Measurements from ENCODE around the gene CDYL2.

DNA sequence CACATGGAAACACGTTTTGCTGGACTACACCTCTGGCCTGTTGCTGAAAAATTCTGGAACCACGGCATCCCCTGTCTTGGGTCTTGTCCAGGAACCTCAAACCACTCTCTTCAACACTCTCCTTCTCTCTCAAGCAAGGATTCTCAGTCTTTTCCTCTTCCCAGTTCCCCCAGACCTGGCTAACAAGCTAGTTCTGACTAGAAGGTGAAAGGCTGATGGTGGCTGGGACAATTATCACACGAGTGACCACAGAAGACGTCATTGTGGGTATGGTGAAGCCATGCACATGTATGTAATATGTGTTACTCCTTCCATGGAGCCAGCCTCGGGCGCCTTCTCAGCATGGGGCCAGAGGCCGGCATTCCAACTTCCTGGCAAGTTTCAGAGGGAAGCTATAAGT lies 123.0 kb downstream of the CDYL2 start:
- TF ChIP-seq EZH2 (IDR thresholded peaks at IDR 0.05) = no peak
- no peak for TF ChIP-seq EZH2phosphoT487 (IDR thresholded peaks at IDR 0.05)
- TF ChIP-seq, protein P1, sequence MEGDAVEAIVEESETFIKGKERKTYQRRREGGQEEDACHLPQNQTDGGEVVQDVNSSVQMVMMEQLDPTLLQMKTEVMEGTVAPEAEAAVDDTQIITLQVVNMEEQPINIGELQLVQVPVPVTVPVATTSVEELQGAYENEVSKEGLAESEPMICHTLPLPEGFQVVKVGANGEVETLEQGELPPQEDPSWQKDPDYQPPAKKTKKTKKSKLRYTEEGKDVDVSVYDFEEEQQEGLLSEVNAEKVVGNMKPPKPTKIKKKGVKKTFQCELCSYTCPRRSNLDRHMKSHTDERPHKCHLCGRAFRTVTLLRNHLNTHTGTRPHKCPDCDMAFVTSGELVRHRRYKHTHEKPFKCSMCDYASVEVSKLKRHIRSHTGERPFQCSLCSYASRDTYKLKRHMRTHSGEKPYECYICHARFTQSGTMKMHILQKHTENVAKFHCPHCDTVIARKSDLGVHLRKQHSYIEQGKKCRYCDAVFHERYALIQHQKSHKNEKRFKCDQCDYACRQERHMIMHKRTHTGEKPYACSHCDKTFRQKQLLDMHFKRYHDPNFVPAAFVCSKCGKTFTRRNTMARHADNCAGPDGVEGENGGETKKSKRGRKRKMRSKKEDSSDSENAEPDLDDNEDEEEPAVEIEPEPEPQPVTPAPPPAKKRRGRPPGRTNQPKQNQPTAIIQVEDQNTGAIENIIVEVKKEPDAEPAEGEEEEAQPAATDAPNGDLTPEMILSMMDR (IDR thresholded peaks at IDR 0.05) = no peak
